Stimulated activated CD4-positive, alpha-beta T cell treated with anti-CD3 and anti-CD28 coated beads, Interleukin-4, amount 100 ng/mL, for 1 hour (primary cell): ENCODE measurements around the gene CCDC171.

Source experiments
- DNase-seq: peaks from one replicate; pipeline ENCODE4 v3.0.0-alpha.2; 2020

The CCDC171 gene

DNA sequence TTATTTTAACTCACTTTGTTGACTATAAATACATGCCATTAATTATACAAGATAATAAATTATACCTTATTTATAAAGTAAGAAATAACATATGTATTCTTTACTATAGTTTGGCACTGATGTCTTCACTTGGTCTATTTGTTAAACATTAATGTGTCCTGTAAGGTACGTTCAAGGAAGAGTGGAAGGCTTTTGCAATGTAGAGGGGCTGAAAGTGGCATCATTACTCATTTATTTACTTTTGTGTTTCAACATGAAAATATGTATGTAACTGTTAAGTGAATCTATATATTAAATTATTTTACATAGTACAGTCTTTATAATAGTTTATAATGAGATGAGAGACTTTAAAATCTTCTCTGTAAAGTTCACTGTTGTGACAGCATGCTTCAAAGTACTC lies 348.7 kb downstream of the CCDC171 start:
- no peak for DNase-seq

GRCh38 chr9:15909297-15909696 lies 356.5 kb downstream of the CCDC171 start:
- no peak for DNase-seq

DNA sequence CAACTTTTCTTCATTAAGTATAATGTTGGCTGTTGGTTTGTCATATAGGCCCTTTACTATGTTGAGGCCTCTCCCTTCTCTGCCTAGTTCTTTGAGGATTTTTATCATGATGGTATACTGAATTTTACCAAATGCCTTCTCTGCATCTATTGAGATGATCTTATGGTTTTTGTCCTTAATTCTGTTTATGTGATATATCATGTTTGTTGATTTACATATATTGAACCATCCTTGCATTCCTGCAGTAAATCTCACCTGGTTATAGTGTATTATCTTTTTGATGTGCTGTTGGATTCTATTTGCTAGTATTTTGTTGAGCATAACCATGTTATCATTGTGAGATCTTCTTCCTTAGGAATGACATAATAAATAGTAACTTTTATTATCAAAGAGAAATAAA lies 362.9 kb downstream of the CCDC171 start:
- DNase-seq = no peak

GRCh38 chr9:15927161-15927560 lies 374.3 kb downstream of the CCDC171 start:
- no peak for DNase-seq

DNA sequence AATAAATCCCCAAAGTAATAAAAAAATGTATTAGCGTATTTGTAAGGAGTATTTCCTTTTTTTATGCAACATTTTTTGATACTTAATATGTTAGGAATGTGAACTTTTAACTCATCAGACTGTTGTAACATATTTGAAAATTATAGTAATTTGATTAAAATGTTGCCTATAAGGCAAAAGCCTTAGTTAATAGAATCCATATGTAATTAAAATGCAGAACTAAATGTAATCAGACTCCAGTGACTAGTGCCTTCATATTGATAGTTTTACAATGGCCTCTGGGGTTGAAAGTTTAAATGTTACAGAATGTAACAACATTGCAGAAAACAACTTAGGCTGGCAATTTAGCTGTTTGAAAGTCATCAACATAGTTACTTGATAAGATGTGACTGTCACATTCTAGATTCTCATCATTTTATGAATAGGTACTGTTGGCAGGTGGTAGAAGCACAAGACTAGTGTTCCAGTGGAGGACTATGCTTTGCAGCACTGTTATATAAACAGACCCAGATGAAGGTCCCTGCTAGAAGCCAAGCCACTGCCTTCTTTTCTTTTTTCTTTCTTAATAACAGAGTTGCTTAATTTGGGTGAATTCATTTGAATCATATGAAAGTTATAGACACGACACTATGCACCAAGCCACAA lies 382.9 kb downstream of the CCDC171 start:
- DNase-seq = no peak

DNA sequence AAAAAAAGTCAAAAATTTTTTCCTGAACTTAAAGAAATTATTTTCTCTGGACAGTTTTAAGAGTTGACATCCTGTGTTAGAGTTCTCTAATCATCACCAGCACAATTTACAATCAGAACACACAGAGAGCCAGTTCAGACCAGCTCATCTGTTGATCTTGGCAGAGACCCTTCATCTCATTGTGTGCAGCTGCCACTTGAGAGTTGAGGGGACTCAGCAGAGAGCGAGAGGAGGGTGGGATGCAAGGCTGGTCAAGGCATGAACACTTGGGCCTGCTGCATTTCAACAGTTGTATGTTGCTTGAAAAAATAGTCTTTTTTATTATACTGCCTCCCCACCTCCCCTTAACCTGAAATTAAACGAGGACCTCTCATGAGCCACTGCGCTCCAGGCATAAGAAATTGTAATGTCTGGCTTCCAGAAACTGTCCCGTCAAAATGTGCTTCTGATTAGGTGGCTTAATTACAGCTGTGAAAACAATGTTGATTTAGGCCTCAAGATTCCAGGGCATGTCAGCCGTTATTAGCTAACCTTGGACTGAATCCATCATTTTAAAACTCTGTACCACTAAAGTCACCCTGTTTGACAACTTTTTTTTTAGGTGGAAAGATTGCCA lies 383.6 kb downstream of the CCDC171 start:
- no peak for DNase-seq

- no peak for DNase-seq
Measured at GRCh38 chr9:15942831-15943424, 390.1 kb downstream of the CCDC171 start.

DNA sequence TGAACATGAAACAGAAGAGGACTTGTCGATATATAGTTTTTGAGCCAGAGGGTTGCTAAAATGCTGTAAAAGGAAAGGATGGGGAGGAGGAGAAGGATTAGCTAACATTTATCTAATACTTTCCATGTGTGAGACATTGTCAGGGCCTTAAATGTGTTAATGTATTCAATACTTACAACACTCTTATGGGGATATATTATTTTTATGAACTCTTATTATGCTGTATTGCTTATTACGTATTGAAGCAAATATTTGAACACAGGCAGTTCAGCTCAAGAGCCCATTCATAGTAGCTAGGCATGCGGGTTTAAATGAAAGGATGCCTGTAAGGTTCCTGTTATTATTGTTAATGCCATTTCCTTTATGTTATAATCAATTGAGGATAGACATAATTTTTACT lies 391.5 kb downstream of the CCDC171 start:
- no peak for DNase-seq

DNA sequence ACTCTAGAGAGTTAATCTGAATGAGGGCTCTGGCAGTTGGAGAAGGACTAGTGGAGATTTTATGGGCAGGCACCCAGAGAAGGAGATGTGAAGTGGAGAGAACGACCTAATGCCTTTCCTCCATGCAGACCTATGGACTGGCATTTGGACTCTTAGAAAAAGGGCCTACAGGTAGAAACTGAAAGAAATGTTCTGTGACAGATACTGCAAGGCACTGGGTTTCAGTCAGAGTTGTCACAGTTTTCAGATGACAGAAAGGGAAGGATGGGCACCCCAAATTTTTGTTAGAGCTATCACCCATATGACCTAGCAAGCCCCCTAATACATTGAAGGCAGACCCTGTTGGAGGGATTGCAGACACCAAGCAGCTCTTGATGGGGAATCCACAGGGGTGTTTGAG lies 406.8 kb downstream of the CCDC171 start:
- no peak for DNase-seq

GRCh38 chr9:15961217-15961616 lies 408.4 kb downstream of the CCDC171 start:
- no peak for DNase-seq

GRCh38 chr9:15965246-15965745 lies 412.5 kb downstream of the CCDC171 start:
- no peak for DNase-seq

DNA sequence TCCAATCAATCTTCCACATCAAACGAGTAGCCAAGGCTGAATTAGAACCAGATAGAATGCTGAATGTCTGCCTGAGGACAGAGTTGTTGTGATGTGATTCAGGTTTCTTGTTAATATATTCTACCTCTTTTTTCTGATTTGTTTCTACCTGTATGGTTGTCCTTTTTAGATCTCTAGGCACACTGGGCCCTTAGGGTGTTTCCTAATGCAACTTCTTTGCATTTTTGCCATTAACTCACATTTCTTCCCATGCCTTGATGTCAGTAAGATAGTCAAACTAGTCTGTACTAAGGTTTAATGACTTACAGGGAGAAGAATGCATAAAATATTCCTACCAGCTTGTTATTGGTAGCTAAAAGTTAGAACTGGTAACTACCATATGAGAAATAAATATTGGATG lies 413.6 kb downstream of the CCDC171 start:
- no peak for DNase-seq

DNA sequence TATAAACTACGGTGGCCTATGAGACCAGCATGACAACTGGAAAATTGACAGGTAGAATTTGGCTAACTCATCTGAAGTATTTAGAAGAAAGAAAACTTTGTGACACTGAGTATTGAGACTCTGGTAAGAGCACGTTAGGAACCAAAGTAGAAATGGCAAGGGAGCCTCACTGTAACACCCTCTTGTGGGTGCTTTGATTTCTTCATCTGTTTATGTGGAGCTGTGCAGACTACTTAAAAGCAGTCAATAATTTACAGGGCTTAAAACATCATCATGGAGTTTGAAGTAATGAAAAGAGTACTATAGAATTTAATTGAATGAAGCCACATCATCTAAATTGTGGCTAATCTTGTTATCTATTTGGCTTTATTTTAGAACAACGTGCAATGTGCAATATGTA lies 414.2 kb downstream of the CCDC171 start:
- no peak for DNase-seq

GRCh38 chr9:15972760-15973159 lies 419.9 kb downstream of the CCDC171 start:
- no peak for DNase-seq

DNA sequence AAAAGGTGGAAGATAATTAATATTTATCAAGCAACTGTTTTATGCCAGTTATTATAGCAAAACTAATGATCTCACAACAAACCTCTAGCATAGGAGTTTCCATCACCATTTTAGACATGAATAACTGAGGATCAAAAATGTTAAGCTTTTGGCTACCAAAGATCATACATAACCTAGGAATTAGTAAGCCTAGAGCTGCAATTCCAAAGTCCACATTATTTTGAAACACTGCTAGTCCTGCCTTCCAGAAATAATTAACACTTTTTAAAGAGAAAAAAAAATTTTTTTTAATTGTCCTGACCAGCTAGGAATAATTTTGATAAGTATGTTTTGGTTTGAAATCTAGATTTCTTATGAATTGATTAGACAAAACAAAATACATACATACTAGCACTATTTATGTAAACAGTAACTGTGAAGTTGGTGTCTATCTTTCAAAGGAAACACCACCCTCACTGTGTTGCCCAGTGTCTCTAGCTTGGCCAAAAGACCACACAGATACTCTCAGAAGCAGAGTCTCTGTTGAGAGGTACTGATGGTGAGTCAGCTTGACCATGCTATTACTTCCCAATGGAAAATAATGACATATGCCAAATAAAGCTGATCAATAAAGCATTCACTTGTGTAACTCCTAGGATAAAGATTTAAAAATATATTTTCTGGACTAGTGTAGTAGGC lies 422.4 kb downstream of the CCDC171 start:
- no peak for DNase-seq

DNA sequence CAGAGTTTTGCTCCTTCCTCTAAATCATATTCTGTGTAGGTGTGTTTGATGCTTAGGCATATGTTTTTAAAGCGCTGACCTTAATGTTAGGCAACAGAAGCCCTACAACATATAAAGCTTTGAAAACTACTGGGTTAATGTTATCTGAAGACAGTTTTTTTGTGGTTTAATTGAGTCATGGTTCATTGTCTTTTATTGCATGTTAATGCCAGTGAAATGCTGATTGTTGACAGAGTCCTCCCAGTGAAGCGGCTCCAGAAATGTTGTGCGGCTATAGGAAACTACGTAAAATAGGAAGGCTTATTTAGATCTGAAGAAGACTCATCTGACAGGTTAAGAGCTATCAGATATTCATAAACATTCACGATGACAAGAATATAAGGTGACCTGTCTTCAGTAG lies 424.6 kb downstream of the CCDC171 start:
- DNase-seq = no peak

DNA sequence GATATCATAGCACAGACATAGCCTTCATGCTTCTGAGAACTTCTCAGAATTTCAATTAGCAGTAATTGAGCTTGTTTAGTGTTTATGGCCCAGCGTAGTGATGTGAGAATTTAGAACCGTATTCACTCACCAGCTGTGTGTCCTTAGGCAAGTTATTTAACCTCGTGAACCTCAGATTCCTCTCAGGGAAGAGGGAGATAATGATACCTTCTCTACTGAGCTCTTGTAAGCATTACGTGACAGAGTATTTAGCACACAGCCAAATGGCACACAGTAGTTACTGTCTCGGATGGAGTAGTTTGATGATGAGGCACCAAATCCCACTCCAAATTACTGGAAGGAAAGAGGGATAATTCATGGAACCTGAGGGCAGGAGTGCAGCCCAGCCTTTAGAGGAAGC lies 429.3 kb downstream of the CCDC171 start:
- DNase-seq = no peak

- DNase-seq = no peak
Measured at GRCh38 chr9:15999422-16000339, 446.8 kb downstream of the CCDC171 start.

GRCh38 chr9:16000811-16001210 lies 448.0 kb downstream of the CCDC171 start:
- DNase-seq = no peak

- DNase-seq = no peak
Measured at GRCh38 chr9:16001856-16002255, 449.0 kb downstream of the CCDC171 start.

GRCh38 chr9:16002816-16003215 lies 450.0 kb downstream of the CCDC171 start:
- no peak for DNase-seq

- DNase-seq = no peak
Measured at GRCh38 chr9:16003785-16004184, 450.9 kb downstream of the CCDC171 start.

DNA sequence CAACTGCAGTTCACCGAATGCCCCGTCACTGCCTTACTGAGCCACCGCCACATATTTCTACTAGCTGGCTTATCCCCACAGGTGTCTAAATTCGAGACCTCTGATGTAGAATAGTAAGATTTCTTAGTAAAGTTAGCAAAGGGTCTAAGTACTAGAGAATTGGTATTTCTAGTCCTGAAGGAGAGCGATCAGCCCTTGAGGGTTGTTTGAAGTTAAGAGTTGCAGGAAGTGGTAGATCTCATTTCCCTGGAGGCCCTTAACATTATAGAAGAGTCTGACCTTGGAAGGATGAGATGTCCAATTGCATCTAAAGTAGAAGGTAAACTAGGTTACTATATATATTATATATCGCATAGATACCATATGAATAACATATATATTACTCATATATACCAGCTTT lies 451.8 kb downstream of the CCDC171 start:
- DNase-seq = no peak
